ENCODE results near the gene SLC22A3.
"Not testable (repeated sequence)": the region's sequence is repeated elsewhere in the genome, so short reads cannot be mapped to it uniquely, and the experiment has no call there.

SLC22A3 gene, protein sequence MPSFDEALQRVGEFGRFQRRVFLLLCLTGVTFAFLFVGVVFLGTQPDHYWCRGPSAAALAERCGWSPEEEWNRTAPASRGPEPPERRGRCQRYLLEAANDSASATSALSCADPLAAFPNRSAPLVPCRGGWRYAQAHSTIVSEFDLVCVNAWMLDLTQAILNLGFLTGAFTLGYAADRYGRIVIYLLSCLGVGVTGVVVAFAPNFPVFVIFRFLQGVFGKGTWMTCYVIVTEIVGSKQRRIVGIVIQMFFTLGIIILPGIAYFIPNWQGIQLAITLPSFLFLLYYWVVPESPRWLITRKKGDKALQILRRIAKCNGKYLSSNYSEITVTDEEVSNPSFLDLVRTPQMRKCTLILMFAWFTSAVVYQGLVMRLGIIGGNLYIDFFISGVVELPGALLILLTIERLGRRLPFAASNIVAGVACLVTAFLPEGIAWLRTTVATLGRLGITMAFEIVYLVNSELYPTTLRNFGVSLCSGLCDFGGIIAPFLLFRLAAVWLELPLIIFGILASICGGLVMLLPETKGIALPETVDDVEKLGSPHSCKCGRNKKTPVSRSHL

DNA sequence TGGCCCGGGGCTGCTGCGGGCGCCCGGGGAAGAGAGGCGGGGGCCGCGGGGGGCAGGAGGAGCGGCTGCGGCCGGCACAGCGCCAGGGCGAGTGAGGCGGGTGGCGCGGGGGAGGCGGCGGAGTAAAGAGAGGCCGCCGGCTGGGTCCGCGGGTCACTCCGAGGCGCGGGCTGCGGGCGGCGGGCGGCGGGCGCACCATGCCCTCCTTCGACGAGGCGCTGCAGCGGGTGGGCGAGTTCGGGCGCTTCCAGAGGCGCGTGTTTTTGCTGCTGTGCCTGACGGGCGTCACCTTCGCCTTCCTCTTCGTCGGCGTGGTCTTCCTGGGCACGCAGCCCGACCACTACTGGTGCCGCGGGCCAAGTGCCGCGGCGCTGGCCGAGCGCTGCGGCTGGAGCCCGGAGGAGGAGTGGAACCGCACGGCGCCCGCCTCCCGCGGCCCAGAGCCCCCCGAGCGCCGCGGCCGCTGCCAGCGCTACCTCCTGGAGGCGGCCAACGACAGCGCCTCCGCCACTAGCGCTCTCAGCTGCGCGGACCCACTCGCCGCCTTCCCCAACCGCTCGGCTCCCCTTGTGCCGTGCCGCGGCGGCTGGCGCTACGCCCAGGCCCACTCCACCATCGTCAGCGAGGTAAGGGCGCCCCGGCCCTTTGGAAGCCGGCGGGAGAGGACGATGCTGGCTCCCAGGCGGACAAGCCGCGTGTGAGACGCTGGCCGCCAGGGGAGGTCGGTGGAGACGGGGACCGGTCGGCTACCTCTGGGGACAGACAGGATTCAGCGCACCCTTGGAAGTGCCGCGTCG, at the start of gene SLC22A3:
Gene SLC22A3, plus strand, starts transcription at position 156 of the 797 bp plus-strand sequence. Its CDS starts 42 bp downstream, at position 198.
- DNase-seq = peak; percentile 58

DNA sequence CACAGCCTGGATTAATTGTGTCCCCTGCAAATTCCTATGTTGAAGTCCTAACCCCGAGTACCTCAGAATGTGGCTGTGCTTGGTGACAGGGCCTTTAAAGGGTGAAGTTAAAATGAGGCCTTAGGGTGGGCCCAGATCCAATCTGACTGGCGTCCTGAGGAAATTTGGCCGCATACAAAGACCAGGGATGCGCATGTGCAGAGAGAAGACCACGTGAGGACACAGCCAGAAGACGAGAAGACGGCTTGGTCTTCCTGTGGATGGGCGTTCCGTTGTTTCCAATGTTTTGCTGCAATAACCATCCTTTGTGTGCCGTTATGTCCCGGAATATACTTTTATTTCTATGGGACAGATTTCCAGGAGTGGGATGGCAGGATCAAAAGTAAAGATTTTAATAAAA, 48.6 kb upstream of the SLC22A3 start:
- no peak for DNase-seq

DNA sequence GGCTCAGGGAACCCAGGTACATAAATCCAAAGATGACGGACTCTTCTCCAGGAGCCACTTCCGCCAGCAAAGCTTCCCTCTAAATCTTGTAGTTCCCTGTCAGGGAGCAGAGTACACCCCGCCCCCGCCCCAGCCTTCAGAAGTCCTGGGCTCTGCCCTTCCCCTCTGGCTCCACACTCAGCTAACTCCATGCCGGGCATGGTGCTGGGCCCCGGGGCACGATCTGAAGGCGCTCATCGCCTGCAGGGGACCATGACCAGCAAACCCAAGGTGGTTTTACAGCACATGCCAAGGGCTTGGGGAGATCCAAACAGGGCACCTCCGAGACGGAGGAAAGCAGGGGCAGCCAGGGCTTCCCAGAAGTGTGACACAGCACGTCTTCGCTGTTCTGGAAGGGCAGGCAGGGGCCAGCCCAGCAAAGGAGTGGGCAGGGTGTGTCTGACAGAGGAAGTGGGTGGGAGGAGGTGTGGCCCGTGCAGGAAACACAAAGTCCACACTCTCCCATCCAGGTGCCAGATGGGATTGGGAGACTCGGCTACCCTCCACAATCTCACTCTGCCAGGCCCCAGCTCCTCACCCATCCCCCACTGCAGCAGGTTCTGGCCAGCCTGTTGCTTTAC, 48.0 kb upstream of the SLC22A3 start:
- no peak for DNase-seq

DNA sequence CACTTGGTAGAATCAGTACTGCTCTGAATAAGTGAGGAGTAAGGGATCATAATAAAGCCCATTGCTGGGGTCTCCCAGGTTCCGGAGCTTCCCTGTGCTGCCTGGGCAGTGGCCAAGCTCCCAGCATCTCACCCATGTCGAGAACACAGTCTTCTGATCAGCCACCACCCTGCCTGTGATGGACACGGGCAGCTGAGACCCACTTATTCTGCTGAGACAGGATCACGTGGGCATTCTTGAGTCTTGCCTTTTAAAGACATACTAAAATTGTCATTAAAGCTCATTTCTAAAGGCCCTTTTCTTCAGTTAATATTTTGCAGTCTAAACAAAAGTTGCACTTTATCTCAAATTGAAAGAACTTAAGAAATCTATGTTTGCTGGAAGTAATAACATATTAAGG, 46.8 kb upstream of the SLC22A3 start:
- DNase-seq = peak; percentile 42

- not testable (repeated sequence) for DNase-seq
These were observed 45.6 kb upstream of the SLC22A3 start for GRCh38 chr6:160302431-160303082.

GRCh38 chr6:160303806-160304205, 44.4 kb upstream of the SLC22A3 start:
- no peak for DNase-seq

DNA sequence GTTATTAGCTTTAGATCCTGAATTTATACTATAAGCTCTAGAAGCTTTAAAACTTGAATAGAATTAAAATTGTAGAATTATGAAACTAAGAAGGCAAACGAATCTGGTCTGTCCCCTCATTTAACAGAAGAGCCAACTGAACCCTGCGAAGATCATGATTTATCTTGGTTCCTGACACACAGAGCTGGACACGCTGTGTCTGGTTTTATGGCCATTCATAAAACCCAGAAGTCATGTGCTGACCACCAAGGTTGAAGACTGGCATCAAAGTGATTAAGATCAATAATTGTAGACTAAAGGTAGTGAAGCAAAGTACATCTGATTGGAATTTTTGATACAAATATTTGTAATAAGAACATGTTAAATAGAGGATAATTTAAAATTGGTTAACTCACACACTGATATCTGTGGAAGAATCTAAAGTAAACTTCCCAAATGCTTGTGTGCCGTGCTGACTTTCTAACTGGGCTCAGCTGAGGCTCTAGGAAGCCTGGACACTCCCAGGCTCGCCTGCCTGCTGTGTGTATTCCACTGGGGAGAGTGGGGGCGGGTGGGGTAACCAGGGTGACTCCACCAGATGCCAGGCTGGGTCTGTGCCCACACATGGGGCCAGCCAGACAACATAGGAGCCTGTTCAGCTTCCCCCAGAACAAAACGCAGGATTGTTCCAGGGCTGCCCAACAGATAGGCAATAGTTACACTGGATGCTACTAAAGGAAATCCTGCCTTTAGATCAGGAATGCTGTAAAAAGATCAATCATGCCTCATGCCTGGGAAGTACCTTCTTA, 42.1 kb upstream of the SLC22A3 start:
- no peak for DNase-seq

GRCh38 chr6:160309718-160310117, 38.5 kb upstream of the SLC22A3 start:
- no peak for DNase-seq

- no peak for DNase-seq
These were observed 35.3 kb upstream of the SLC22A3 start for GRCh38 chr6:160312900-160313299.

GRCh38 chr6:160315310-160315709, 32.9 kb upstream of the SLC22A3 start:
- DNase-seq = no peak

- no peak for DNase-seq
These were observed 31.9 kb upstream of the SLC22A3 start for GRCh38 chr6:160316261-160316660.

GRCh38 chr6:160319246-160319645, 28.9 kb upstream of the SLC22A3 start:
- no peak for DNase-seq

DNA sequence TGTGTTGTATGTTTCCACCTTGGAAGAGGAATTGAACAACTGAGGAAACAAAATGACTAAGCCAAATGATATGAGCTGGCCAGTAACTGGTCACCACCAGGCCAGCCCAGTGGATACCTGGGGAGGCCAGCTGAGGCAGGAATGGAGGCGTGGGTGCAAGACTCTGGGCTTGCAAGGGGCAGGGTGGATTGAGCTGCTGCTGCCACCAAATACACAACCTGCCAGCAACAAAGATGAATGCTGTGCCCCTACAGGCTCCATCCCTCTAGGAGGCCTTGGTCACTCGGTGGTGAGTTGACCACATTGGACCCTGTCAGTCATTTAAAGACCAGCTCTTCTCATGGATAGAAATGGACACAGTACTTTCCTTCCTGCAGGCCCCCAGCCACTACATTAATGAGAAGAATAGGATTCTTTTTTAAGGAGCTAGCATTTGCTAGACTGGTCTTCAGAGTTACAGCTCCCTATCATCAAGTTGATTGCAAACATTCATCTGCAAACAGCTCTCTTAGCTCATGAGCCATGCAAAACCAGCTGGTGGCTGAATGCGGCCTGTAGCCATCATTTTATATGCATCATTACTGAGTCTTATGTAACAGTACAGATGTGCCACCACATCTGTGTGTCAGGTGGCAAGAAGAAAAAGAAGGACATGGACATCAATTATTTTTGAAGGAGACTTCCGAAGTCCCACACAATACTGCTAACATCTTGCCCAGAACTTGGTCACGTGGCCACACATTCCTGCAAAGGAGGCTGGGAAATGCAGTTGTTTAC, 26.3 kb upstream of the SLC22A3 start:
- DNase-seq = no peak

DNA sequence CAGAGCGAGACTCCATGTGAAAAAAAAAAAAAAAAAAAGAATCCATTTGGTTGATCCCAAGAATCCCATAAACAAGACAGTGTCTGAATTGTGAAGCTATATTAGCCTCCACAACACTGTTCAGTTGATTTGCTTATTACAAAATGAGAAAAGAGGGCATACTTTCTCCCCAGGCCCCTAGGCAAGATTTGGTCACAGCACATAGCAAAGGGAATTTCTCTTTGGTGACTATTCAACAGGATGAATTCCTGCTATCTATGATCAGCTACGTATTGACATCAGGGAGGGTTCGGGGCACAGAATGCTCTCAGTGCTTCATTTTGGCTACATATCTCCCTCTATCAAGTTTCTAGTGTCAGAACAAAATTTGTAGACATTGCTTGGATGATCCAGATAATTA, 20.2 kb upstream of the SLC22A3 start:
- DNase-seq = no peak

DNA sequence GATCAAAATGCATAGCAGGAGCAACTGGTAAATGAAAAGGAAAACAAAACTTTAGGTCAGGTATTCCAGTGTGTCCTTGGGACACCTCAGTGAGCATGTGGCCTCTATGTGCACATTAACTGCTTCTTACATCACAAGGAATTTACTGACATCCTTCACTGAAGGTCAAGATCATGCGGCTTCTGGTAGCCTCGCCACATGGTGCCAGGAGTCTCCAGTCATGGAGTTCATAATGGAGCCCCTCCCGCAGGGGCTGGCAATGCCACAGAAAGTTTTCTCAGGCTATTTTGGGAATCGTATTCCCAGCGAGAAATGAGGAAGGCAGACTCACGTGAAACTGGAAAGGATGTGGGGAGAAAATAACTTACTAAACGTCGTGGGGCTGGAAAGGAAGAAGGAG, 19.7 kb upstream of the SLC22A3 start:
- no peak for DNase-seq

DNA sequence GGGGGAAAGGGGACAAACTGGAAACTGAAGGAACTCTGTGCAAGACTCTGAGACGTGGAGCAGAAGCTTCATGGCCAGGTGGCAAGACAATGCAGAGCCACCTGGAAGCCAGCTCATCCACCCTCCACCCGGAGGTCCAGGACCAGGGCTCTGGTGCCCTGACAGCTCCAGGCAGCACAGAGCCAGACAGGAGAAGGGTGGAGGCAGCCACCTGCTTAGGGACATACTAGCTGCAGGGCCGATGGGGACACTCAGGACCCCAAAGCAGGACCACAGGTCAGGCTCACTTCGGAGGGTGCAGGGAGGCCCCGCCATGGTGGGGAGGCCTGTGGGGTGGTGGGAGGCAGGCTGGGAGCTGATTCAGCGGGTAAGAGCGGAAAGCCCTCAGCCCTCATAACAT, 19.0 kb upstream of the SLC22A3 start:
- no peak for DNase-seq

GRCh38 chr6:160330619-160331018, 17.6 kb upstream of the SLC22A3 start:
- DNase-seq = no peak

- DNase-seq = no peak
These were observed 17.0 kb upstream of the SLC22A3 start for GRCh38 chr6:160331204-160331603.

- DNase-seq = no peak
These were observed 16.4 kb upstream of the SLC22A3 start for GRCh38 chr6:160331753-160332152.

DNA sequence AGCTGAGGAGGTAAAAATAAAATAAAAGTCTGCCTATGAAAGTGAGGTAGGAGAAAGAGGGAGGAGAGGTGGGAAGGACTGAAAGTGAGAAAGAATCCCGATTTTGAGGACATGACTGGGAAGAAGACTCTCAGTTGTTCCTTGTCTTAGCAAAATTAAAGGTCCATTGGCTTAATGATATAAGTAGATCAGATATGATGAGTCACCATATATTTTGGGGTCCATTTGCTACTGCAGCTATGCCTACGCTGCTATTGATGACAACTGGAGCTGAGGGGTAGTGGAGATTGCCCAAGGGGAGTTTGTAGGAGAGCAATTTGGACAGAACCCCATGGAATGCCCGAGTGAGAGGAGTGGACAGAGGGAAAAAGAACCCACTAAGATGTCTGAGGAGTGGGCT, 15.1 kb upstream of the SLC22A3 start:
- no peak for DNase-seq

- no peak for DNase-seq
These were observed 14.3 kb upstream of the SLC22A3 start for GRCh38 chr6:160333841-160334240.
